ENCODE measurements around the gene CAPZA1. TPM values are rescaled to one million over a fixed set of nuclear protein-coding genes. Genes with fewer than 3 reads are reported as not detected.

Gene CAPZA1
- 168 and 191 TPM in 2 replicates for total RNA-seq

DNA sequence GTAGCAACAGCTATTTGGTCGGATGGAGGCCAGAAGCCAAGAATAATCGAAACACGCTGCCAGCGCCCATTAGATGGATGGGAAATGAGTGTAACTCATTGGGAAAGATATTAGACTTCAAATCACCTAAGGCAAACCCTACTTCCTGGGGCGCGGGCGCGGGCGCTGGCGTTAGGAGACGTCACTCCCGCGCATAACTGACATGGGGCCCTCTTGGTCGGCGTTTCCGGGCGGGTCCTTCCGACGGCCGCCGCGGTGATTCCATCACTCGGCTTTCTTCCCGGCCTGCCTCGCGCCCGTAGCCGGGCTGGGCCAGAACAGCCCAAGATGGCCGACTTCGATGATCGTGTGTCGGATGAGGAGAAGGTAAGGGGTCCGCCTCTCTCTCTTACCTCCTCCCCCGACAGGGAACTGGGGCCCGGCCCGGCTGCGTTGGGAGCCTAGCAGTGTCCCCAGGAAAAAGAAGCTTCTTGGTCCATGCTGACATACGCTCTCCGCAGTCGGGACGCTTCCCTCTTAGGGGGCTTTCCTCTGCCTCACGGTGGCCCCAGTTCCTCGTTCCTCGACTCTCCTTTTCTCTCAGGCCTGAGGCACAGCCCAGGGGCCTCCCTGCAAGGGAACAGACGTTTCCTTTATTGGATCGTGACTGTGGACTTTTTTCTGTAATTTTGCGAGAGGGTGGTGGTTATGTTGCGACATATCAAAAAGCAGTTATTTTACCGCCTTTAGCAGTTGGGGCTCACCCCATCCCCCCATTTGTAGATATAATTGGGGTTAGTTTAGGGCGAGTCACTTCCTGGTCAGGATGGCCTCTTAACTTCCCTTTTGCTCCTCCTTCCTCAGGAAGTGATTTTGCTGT, at the start of gene CAPZA1:
CAPZA1 (plus strand) TSS at position 315 of the 859 bp plus-strand sequence; CDS start at position 328, 13 bp downstream.

DNA sequence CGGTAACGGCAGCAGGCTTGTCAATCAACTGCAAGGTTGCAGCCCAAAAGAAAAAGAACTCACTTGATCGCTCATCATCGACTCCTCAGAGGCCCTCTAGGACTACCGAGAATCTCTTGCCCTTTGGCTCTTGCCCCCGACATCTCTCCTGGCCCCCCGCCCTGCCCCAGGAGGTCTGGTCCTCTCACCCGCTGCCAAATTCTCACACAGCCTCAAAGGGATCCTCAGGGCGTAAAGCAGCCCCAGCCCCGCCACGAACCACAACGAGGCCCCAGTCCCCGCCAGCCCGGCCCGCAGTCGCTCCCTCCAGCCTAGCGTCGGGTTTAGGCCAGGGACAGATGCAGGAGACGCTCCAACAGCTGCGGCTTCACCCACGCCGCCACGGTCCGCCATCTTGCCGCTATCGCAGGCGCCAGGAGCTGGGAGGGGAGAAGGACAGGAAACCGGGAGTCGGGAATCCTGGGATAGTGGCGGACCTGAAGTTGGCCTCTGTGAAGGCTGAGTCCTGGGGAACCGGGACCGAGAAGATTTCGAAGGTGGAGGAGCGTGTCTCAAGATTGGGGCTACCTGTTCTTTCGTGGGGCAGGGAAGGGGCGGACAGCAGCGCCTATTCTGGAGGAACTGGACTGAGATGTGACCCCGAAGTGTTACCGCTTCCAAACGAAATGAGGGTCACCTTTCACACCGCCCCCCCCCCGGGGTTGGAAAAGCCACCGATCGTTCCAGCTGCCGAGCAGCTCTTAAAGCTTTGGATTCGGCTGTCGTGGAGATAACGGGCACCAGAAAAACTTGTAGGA, 713 bp upstream of the CAPZA1 start, which contains the start of gene ST7L:
ST7L (minus strand) TSS at position 421 of the 797 bp plus-strand sequence; CDS start at position 393, 28 bp downstream.

GRCh38 chr1:112674440-112674985, 54.9 kb downstream of the CAPZA1 start, which contains the start of gene MOV10:
Gene MOV10 (plus strand): TSS chr1:112674659. CDS start chr1:112674913, 254 bp downstream.

DNA sequence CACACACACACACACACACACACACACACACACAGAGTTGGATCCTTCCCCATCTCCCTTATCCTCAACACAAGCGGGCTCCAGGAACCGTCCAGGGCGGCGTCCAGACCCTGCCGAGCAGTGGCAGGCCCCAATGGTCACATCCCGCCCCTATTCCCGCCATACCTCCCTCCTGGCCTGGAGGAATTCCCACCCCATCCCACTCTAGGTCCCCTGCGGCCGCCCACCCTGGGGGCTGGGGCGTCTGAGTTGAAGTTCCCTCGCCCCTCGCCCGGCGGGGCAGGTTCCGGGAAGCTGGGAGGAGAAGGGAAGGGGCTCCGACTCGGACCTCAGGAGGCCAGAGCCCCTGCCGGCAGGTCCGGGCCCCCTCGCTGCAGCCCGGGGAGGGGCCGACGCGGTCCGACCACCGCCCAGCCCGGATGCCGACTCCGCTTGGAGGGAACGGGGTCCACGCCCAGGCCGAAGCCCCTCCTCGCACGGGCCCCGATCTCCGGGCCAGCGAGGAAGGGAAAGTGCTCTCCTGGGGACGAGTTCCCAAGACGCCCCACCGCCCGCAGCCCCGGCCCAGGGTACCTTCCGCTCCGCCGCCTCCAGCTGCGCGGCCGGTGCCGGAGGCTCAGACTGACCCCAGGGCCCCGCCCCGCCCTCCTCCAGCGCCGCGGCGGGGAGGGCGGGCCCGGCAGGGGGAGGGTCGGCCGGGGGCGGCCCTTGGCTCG, 87.0 kb downstream of the CAPZA1 start, which contains the start of gene RHOC:
RHOC (minus strand) TSS at position 623 of the 716 bp plus-strand sequence. CDS start 3,328 bp downstream, outside the sequence.

GRCh38 chr1:112715264-112716053, 95.8 kb downstream of the CAPZA1 start, which contains the start of gene PPM1J:
Gene PPM1J (minus strand): TSS chr1:112715332. CDS start chr1:112715301, 31 bp downstream.

Other genes with a start within 250 kb of the CAPZA1 start
- gene CTTNBP2NL, start 223.6 kb upstream of the CAPZA1 start, total RNA-seq, result 10.2 and 12.8 TPM in 2 replicates
- 0.18 and 1.3 TPM in 2 replicates for gene WNT2B, start 110.9 kb upstream of the CAPZA1 start, total RNA-seq
- 4.9 and 11.5 TPM in 2 replicates for gene ST7L, start 691 bp upstream of the CAPZA1 start, total RNA-seq
- gene MOV10, start 54.8 kb downstream of the CAPZA1 start, total RNA-seq, result 30.3 and 50.4 TPM in 2 replicates
- gene RHOC, start 87.3 kb downstream of the CAPZA1 start, total RNA-seq, result 519 and 524 TPM in 2 replicates
- gene PPM1J, start 95.5 kb downstream of the CAPZA1 start, total RNA-seq, result 0.81 and 0.90 TPM in 2 replicates

Data from cardiac atrium fibroblast (primary cell).